T-helper 17 cell (primary cell): ENCODE results near the gene EFEMP2. TPM values are rescaled to one million over a fixed set of nuclear protein-coding genes. Genes with fewer than 3 reads are reported as not detected.

Experiments used
- ATAC-seq: fragments of 150-1000 bp; cut with Tn5 transposase; 2 replicates; pipeline ENCODE4 v1.10.0; 2021; ENCODE audit warnings: mild to moderate bottlenecking, moderate library complexity
- DNase-seq, 3 donors: peaks; one replicate each; pipeline versions ENCODE4 v3.0.0 to v3.0.0-alpha.2; 2020 to 2021
- H3K9me3 ChIP-seq: one replicate; pipeline ENCODE4 v1.7.0; 2013; ENCODE audit warnings: low read length, mild to moderate bottlenecking; ENCODE audit not compliant: control insufficient read depth, poor library complexity, severe bottlenecking
- H3K27ac Mint-ChIP-seq: one replicate; pipeline ENCODE4 v1.8.0; 2022; ENCODE audit warnings: mild to moderate bottlenecking, moderate library complexity, mixed read lengths
- H3K27me3 Mint-ChIP-seq: one replicate; pipeline ENCODE4 v1.8.0; 2022; ENCODE audit warnings: mixed read lengths
- H3K36me3 Mint-ChIP-seq: one replicate; pipeline ENCODE4 v1.8.0; 2022; ENCODE audit warnings: low read depth, mixed read lengths
- H3K4me1 Mint-ChIP-seq: one replicate; pipeline ENCODE4 v1.8.0; 2022; ENCODE audit warnings: mild to moderate bottlenecking, mixed read lengths
- H3K4me3 Mint-ChIP-seq: one replicate; pipeline ENCODE4 v1.8.0; 2022; ENCODE audit warnings: mild to moderate bottlenecking, moderate library complexity, mixed read lengths
- total RNA-seq, 4 donors: library from RNA in 2 of 4; stranded (reverse) in 2 of 4; gene quantifications; one replicate each; pipeline ENCODE4 v1.2.3 and lab custom pipeline; 2022 to 2026

EFEMP2 gene
- total RNA-seq, 2 donors from 2014 or later: 5.1 to 8.0 TPM

- ATAC-seq (peak; percentile 95), DNase-seq (peak; percentile 90 to 98 (median 97))
- no peaks in the 10 kb centered on the region for H3K9me3 ChIP-seq
- H3K4me3 Mint-ChIP-seq: peak overlapping the region; percentile 87
- peaks cover 2% of the 10 kb centered on the region for H3K36me3 Mint-ChIP-seq
- H3K27me3 Mint-ChIP-seq: no peaks in the 10 kb centered on the region
- H3K4me1 Mint-ChIP-seq: peaks cover 7% of the 10 kb centered on the region
- H3K27ac Mint-ChIP-seq: peak overlapping the region; percentile 74
Observed at GRCh38 chr11:65817835-65818680, 54.5 kb downstream of the EFEMP2 start.

GRCh38 chr11:65817312-65817834 is 55.2 kb downstream of the EFEMP2 start:
- Mint-ChIP-seq H3K27ac (peak overlapping the region; percentile 74), H3K4me1 (peaks cover 7% of the 10 kb centered on the region), H3K36me3 (peaks cover 2% of the 10 kb centered on the region), H3K4me3 (peak overlapping the region; percentile 87), H3K27me3 (no peaks in the 10 kb centered on the region)
- ATAC-seq (no peak), DNase-seq (no peak)
- H3K9me3 ChIP-seq: no peaks in the 10 kb centered on the region

GRCh38 chr11:65816696-65817095 is 55.9 kb downstream of the EFEMP2 start:
- DNase-seq (no peak), ATAC-seq (no peak)
- Mint-ChIP-seq H3K27me3 (no peaks in the 10 kb centered on the region), H3K27ac (peak overlapping the region; percentile 74), H3K4me3 (no peak overlapping the region), H3K4me1 (peaks cover 7% of the 10 kb centered on the region), H3K36me3 (peaks cover 2% of the 10 kb centered on the region)
- no peaks in the 10 kb centered on the region for H3K9me3 ChIP-seq

Other genes with a start within 250 kb of the EFEMP2 start
- gene SIPA1, start 234.7 kb downstream of the EFEMP2 start, total RNA-seq: 100 to 1,000 TPM; 142 to 182 TPM
- 100 to 1,000 TPM; 302 to 378 TPM for gene RELA, start 209.9 kb downstream of the EFEMP2 start, total RNA-seq
- gene KAT5, start 160.5 kb downstream of the EFEMP2 start, total RNA-seq: 100 to 1,000 TPM; 120 to 123 TPM
- gene RNASEH2C, start 152.0 kb downstream of the EFEMP2 start, total RNA-seq: 10 to 100 TPM; 30.8 to 34.3 TPM
- gene AP5B1, start 91.8 kb downstream of the EFEMP2 start, total RNA-seq: 10 to 100 TPM; 12.5 to 17.4 TPM
- under 1 TPM in 1 of 2 donors, not detected in 1; 0.39 TPM for gene OVOL1, start 85.7 kb downstream of the EFEMP2 start, total RNA-seq
- gene SNX32, start 38.8 kb downstream of the EFEMP2 start, total RNA-seq: under 1 TPM; 0.27 to 0.34 TPM
- 100 to 1,000 TPM; 642 to 738 TPM for gene CFL1, start 14.6 kb downstream of the EFEMP2 start, total RNA-seq
- 10 to 100 TPM; 44.9 to 55.0 TPM for gene MUS81, start 12.4 kb downstream of the EFEMP2 start, total RNA-seq
- 10 to 100 TPM; 19.7 to 52.7 TPM for gene CTSW, start 7.0 kb upstream of the EFEMP2 start, total RNA-seq
- gene FIBP, start 15.7 kb upstream of the EFEMP2 start, total RNA-seq: 10 to 100 TPM; 27.7 to 30.4 TPM
- gene CCDC85B, start 17.9 kb upstream of the EFEMP2 start, total RNA-seq: 10 to 100 TPM; 27.4 to 28.0 TPM
- gene FOSL1, start 27.6 kb upstream of the EFEMP2 start, total RNA-seq: 1 to 10 TPM; 3.7 to 8.5 TPM
- 10 to 100 TPM; 14.1 to 18.1 TPM for gene C11orf68, start 46.3 kb upstream of the EFEMP2 start, total RNA-seq
- gene DRAP1, start 46.6 kb upstream of the EFEMP2 start, total RNA-seq: 10 to 100 TPM; 63.1 to 65.7 TPM
- not detected for gene TSGA10IP, start 72.7 kb upstream of the EFEMP2 start, total RNA-seq
- gene SART1, start 88.9 kb upstream of the EFEMP2 start, total RNA-seq: 10 to 100 TPM; 74.2 to 80.9 TPM
- 100 to 1,000 TPM in 1 of 2 donors, 10 to 100 TPM in 1; 85.2 to 100 TPM for gene EIF1AD, start 129.4 kb upstream of the EFEMP2 start, total RNA-seq
- gene BANF1, start 129.7 kb upstream of the EFEMP2 start, total RNA-seq: 10 to 100 TPM; 47.5 to 58.0 TPM
- not detected for gene CST6, start 139.2 kb upstream of the EFEMP2 start, total RNA-seq
- gene CATSPER1, start 153.7 kb upstream of the EFEMP2 start, total RNA-seq: not detected
- not detected for gene GAL3ST3, start 176.4 kb upstream of the EFEMP2 start, total RNA-seq
- 100 to 1,000 TPM; 187 to 208 TPM for gene SF3B2, start 179.6 kb upstream of the EFEMP2 start, total RNA-seq
- gene PACS1, start 197.5 kb upstream of the EFEMP2 start, total RNA-seq: 100 to 1,000 TPM; 215 to 227 TPM